ENCODE results near the gene C2orf49. TPM values are rescaled to one million over a fixed set of nuclear protein-coding genes. Genes with fewer than 3 reads are reported as not detected.

Gene C2orf49
- total and polyA plus RNA-seq, 9 of the 15 experiments (the other 6 are each of a cell fraction or from before 2014, with no cell fraction given): 17.9 to 38.2 (median 25.6) TPM

GRCh38 chr2:105369777-105370690 is 32.7 kb downstream of the C2orf49 start (continued):
- TF ChIP-seq REST (IDR thresholded peaks at IDR 0.05; ENCODE audit: borderline replicate concordance): peak; percentile 91
- TF ChIP-seq REST (CRISPR knock-in tag; IDR thresholded peaks at IDR 0.05; ENCODE audit: low read depth): no peak
- no peak for TF ChIP-seq ZZZ3 (IDR thresholded peaks at IDR 0.05)
- TF ChIP-seq, protein P1, sequence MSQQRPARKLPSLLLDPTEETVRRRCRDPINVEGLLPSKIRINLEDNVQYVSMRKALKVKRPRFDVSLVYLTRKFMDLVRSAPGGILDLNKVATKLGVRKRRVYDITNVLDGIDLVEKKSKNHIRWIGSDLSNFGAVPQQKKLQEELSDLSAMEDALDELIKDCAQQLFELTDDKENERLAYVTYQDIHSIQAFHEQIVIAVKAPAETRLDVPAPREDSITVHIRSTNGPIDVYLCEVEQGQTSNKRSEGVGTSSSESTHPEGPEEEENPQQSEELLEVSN (IDR thresholded peaks at IDR 0.05; ENCODE audit: borderline replicate concordance in 1 of 2, extremely low read depth in 1 of 2, insufficient read depth in 1 of 2, insufficient read length in 1 of 2, low read depth in 1 of 2, low read length in 1 of 2, poor library complexity in 1 of 2, severe bottlenecking in 1 of 2): peak; percentile 16 to 27
- no peak for TF ChIP-seq USF1 (CRISPR knock-in tag; IDR thresholded peaks at IDR 0.05)
- TF ChIP-seq DPF2 (IDR thresholded peaks at IDR 0.05): no peak
- TF ChIP-seq RFX5 (IDR thresholded peaks at IDR 0.05; ENCODE audit: low read depth, low read length): no peak
- no peak for TF ChIP-seq E2F4 (CRISPR knock-in tag; IDR thresholded peaks at IDR 0.05; ENCODE audit: low read depth)
- peak; percentile 81 for TF ChIP-seq CREM (IDR thresholded peaks at IDR 0.05; ENCODE audit: low read depth)
- TF ChIP-seq MAX (CRISPR knock-in tag; IDR thresholded peaks at IDR 0.05): peak; percentile 77
- peak; percentile 71; the same call in 1 of the 2 replicates for TF ChIP-seq CTBP1 (IDR thresholded peaks at IDR 0.05; ENCODE audit: borderline replicate concordance)
- TF ChIP-seq SUPT5H (IDR thresholded peaks at IDR 0.05): no peak

Data from K562 (cell line).